Lung (tissue), 12 donors: ENCODE results near the gene AP1M2. TPM values are rescaled to one million over a fixed set of nuclear protein-coding genes. Genes with fewer than 3 reads are reported as not detected.
"Not testable (repeated sequence)": the region's sequence is repeated elsewhere in the genome, so short reads cannot be mapped to it uniquely, and the experiment has no call there.

Experiments used
- ATAC-seq: fragments of 200-7000 bp; cut with Tn5 transposase; one replicate; pipeline ENCODE4 v1.9.1; 2020; ENCODE audit warnings: moderate number of reproducible peaks; ENCODE audit not compliant: insufficient read depth, low FRiP score
- DNase-seq, 3 donors: peaks; one replicate each; pipeline ENCODE4 v3.0.0-alpha.2; 2013 to 2017
- H3K27ac ChIP-seq, 2 donors: one replicate each; pipeline ENCODE4 v1.5.1; 2013; ENCODE audit warnings: mild to moderate bottlenecking in 2 of 2, moderate library complexity in 2 of 2, control low read depth in 1 of 2, inconsistent platforms in 1 of 2, low read depth in 1 of 2, low read length in 1 of 2
- H3K27me3 ChIP-seq, 3 donors: one replicate each; pipeline ENCODE4 v1.5.1; 2013; ENCODE audit warnings: low read length in 2 of 3; ENCODE audit not compliant: control insufficient read depth in 3 of 3, insufficient read depth in 3 of 3
- H3K36me3 ChIP-seq, 4 donors: one replicate each; pipeline ENCODE4 v1.5.1; 2013; ENCODE audit warnings: low read length in 4 of 4, mild to moderate bottlenecking in 1 of 4, moderate library complexity in 1 of 4; ENCODE audit not compliant: control insufficient read depth in 4 of 4, insufficient read depth in 4 of 4
- H3K4me1 ChIP-seq, 5 donors: one replicate each; pipeline ENCODE4 v1.5.1; 2013; ENCODE audit warnings: low read length in 5 of 5, mild to moderate bottlenecking in 2 of 5, moderate library complexity in 1 of 5; ENCODE audit not compliant: control insufficient read depth in 5 of 5, insufficient read depth in 5 of 5
- H3K4me3 ChIP-seq: one replicate; pipeline ENCODE4 v1.5.1; 2013; ENCODE audit warnings: mild to moderate bottlenecking, control low read depth, moderate library complexity
- H3K9ac ChIP-seq, 2 donors: one replicate each; pipeline ENCODE4 v1.5.1; 2013; ENCODE audit warnings: low read length in 2 of 2, control low read depth in 1 of 2; ENCODE audit not compliant: insufficient read depth in 1 of 2
- H3K9me3 ChIP-seq, 4 donors: one replicate each; pipeline ENCODE4 v1.5.1; 2013; ENCODE audit warnings: low read length in 3 of 4, mild to moderate bottlenecking in 1 of 4, moderate library complexity in 1 of 4; ENCODE audit not compliant: control insufficient read depth in 4 of 4, insufficient read depth in 3 of 4
- CTCF ChIP-seq: IDR thresholded peaks from 2 replicates; pipeline ENCODE4 v1.5.1; 2012; ENCODE audit warnings: mild to moderate bottlenecking; ENCODE audit errors: control extremely low read depth, extremely low read depth
- WGBS, 2 donors: extraction: QIAGEN DNeasy Blood & Tissue Kit; methylation state at CpG; one replicate each; pipeline ENCODE4 v1.1.7; 2013; 5-methylcytosine and 5-hydroxymethylcytosine counted together
- polyA plus RNA-seq, 2 donors: library from polyadenylated mRNA; stranded (reverse); fragments of 200-250 nt; gene quantifications; one replicate each; pipeline ENCODE4 v1.2.1, GENCODE V29; 2013
- total RNA-seq, 2 donors: library from RNA; depleted of rRNA in 1 of 2; stranded (reverse); fragments of >200 nt in 1 of 2; gene quantifications; one replicate each; pipeline ENCODE4 v1.2.1, GENCODE V29; 2014 to 2021
- donor health status: control.
- donor health status: control.
- donor health status: Bipolar disorder and iron deficiency.
- donor health status: healthy.
- donor health status: DM: yes; HTN: yes; CAD: no.

AP1M2 gene
- total and polyA plus RNA-seq, 4 donors: 31.6 to 70.9 (median 48.9) TPM

GRCh38 chr19:10535613-10536012 lies 51.5 kb downstream of the AP1M2 start:
- 77 to 85% methylated on average over 6 of the region's 6 CpGs for WGBS, 2 donors
- no peak overlapping the region for H3K27ac ChIP-seq
- DNase-seq: no peak
- H3K27me3 ChIP-seq: peaks cover 0 to 2% (median 2%) of the 10 kb centered on the region in 3 donors
- H3K9ac ChIP-seq: no peak overlapping the region
- no peaks in the 10 kb centered on the region for H3K36me3 ChIP-seq
- TF ChIP-seq CTCF: no peak
- H3K4me1 ChIP-seq: peaks cover 0 to 2% (median 0%) of the 10 kb centered on the region in 5 donors
- ATAC-seq: no peak
- no peak overlapping the region for H3K4me3 ChIP-seq
- no peaks in the 10 kb centered on the region for H3K9me3 ChIP-seq

- DNase-seq (no peak), ATAC-seq (no peak)
- H3K9me3 ChIP-seq: no peaks in the 10 kb centered on the region
- no peak for TF ChIP-seq CTCF
- H3K36me3 ChIP-seq: no peaks in the 10 kb centered on the region
- H3K4me1 ChIP-seq: peaks cover 0 to 2% (median 0%) of the 10 kb centered on the region in 5 donors
- no peak overlapping the region for H3K27ac ChIP-seq
- H3K27me3 ChIP-seq: peaks cover 0 to 2% (median 2%) of the 10 kb centered on the region in 3 donors
- 67 to 73% methylated on average over 10 of the region's 10 CpGs for WGBS, 2 donors
- no peak overlapping the region for H3K9ac ChIP-seq
- H3K4me3 ChIP-seq: no peak overlapping the region
These were observed 53.3 kb downstream of the AP1M2 start for GRCh38 chr19:10533646-10534386.

- Histone ChIP-seq H3K27ac (no peak overlapping the region), H3K9me3 (no peaks in the 10 kb centered on the region), H3K4me3 (no peak overlapping the region), H3K36me3 (no peaks in the 10 kb centered on the region), H3K4me1 (peaks cover 0 to 2% (median 0%) of the 10 kb centered on the region in 5 donors), H3K9ac (no peak overlapping the region), H3K27me3 (peaks cover 0 to 2% (median 2%) of the 10 kb centered on the region in 3 donors)
- WGBS, 2 donors: 90 to 91% methylated on average over 1 of the region's 1 CpG
- ATAC-seq (no peak), DNase-seq (no peak)
- TF ChIP-seq CTCF: no peak
These were observed 54.7 kb downstream of the AP1M2 start for GRCh38 chr19:10532457-10532856.

GRCh38 chr19:10526887-10527286 lies 60.2 kb downstream of the AP1M2 start:
- WGBS, 2 donors: 92 to 93% methylated on average over 8 of the region's 8 CpGs
- not testable (repeated sequence) for H3K27ac ChIP-seq, H3K9me3 ChIP-seq, H3K9ac ChIP-seq, H3K36me3 ChIP-seq, ATAC-seq, H3K4me3 ChIP-seq, DNase-seq, H3K27me3 ChIP-seq, H3K4me1 ChIP-seq
